GM12873 (cell line): ENCODE results near the gene DMRTC2.

Source experiments
- CTCF ChIP-seq: IDR thresholded peaks from 2 replicates; pipeline ENCODE4 v1.5.1; 2012; ENCODE audit warnings: low read depth, mild to moderate bottlenecking, moderate library complexity, low read length, control low read depth; ENCODE audit not compliant: insufficient read depth; ENCODE audit errors: missing control alignments

Gene DMRTC2

GRCh38 chr19:41845001-41845050 is at the start of gene DMRTC2:
DMRTC2 (plus strand) TSS chr19:41845042; CDS start chr19:41847429, 2,387 bp downstream.
- no peak for TF ChIP-seq CTCF

GRCh38 chr19:41796362-41796761 is 48.5 kb upstream of the DMRTC2 start, which contains the start of gene CEACAM3:
CEACAM3 (plus strand) TSS chr19:41796587; CDS start chr19:41796678, 91 bp downstream.
- no peak for TF ChIP-seq CTCF

- no peak for TF ChIP-seq CTCF
Observed at GRCh38 chr19:41796901-41797300, 47.9 kb upstream of the DMRTC2 start.

- no peak for TF ChIP-seq CTCF
Observed at GRCh38 chr19:41799444-41800000, 45.3 kb upstream of the DMRTC2 start.

- no peak for TF ChIP-seq CTCF
Observed at GRCh38 chr19:41801031-41801430, 43.8 kb upstream of the DMRTC2 start.

- no peak for TF ChIP-seq CTCF
Observed at GRCh38 chr19:41801792-41802211, 43.0 kb upstream of the DMRTC2 start.

- TF ChIP-seq CTCF = no peak
Observed at GRCh38 chr19:41802770-41803169, 42.1 kb upstream of the DMRTC2 start.

GRCh38 chr19:41804336-41804735 is 40.5 kb upstream of the DMRTC2 start:
- TF ChIP-seq CTCF = no peak
